Measurements from ENCODE around the gene PEA15.

PEA15 gene

GRCh38 chr1:160206036-160206389 lies 829 bp downstream of the PEA15 start:
- Histone ChIP-seq H3F3A (ENCODE audit: insufficient read depth, low read length) (no peaks in the 10 kb centered on the region), H3K27ac (ENCODE audit: low read depth, low read length, poor library complexity, severe bottlenecking) (peak overlapping the region; percentile 70), H4K20me1 (ENCODE audit: insufficient read depth, low read length) (no peaks in the 10 kb centered on the region), H3K27me3 (ENCODE audit: insufficient read depth, low read length) (no peaks in the 10 kb centered on the region), H3K4me1 (ENCODE audit: insufficient read depth, low read length, severe bottlenecking) (peaks cover 25% of the 10 kb centered on the region), H3K9me2 (ENCODE audit: low read depth, low read length) (no peaks in the 10 kb centered on the region), H3K4me2 (ENCODE audit: low read length) (peak overlapping the region; percentile 81), H3K9me3 (ENCODE audit: low read length) (no peaks in the 10 kb centered on the region), H3K9ac (ENCODE audit: low read length) (peak overlapping the region; percentile 96), H3K36me3 (ENCODE audit: insufficient read depth, low read length) (peaks cover 25% of the 10 kb centered on the region; the same call in 1 of the 2 replicates), H2AFZ (ENCODE audit: low read length) (no peak overlapping the region), H3K4me3 (ENCODE audit: low read depth, low read length, poor library complexity, severe bottlenecking) (peak overlapping the region; percentile 96), H3K79me2 (ENCODE audit: insufficient read depth, low read length) (no peaks in the 10 kb centered on the region)
- TF ChIP-seq, protein P1, sequence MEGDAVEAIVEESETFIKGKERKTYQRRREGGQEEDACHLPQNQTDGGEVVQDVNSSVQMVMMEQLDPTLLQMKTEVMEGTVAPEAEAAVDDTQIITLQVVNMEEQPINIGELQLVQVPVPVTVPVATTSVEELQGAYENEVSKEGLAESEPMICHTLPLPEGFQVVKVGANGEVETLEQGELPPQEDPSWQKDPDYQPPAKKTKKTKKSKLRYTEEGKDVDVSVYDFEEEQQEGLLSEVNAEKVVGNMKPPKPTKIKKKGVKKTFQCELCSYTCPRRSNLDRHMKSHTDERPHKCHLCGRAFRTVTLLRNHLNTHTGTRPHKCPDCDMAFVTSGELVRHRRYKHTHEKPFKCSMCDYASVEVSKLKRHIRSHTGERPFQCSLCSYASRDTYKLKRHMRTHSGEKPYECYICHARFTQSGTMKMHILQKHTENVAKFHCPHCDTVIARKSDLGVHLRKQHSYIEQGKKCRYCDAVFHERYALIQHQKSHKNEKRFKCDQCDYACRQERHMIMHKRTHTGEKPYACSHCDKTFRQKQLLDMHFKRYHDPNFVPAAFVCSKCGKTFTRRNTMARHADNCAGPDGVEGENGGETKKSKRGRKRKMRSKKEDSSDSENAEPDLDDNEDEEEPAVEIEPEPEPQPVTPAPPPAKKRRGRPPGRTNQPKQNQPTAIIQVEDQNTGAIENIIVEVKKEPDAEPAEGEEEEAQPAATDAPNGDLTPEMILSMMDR (IDR thresholded peaks at IDR 0.05; ENCODE audit: low read length): no peak
- no peak for TF ChIP-seq EZH2 (IDR thresholded peaks at IDR 0.05; ENCODE audit: borderline replicate concordance, low read length)

DNA sequence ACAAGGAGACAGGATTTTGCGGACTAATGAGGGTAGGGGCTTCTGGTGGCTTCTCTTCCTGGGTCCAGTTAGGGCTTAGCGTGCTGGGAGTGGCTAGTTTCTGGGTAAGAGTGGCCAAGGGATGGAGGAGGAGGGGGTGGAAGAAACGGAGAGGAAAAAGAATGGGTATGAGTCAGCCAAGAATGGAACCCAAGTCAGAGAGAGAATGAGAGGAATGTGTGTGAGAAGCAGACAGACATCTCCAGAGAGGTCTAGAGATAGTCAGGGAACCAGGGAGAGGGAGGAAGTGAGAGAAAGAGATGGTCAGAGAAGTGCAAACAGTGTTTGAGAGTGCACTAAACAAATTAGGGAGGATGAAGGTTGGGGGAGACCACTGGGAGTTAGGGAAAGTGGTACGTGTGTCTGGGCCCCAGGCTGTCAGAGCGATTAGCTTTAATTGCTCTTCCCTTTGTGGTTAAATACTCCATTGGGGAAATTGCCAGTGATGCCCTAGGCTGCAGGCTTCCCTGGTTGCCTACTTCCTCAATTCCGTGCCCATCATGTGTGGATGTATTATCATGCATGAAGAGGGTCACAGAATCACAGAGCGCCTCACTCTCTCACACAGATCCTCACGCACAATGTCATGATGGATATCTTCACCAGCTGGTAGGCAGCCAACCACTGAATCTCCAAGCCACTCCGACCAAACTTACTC lies 1.4 kb downstream of the PEA15 start:
- H3K27me3 ChIP-seq (ENCODE audit: insufficient read depth, low read length): no peaks in the 10 kb centered on the region
- no peaks in the 10 kb centered on the region for H4K20me1 ChIP-seq (ENCODE audit: insufficient read depth, low read length)
- H3K9me2 ChIP-seq (ENCODE audit: low read depth, low read length): no peaks in the 10 kb centered on the region
- H3K27ac ChIP-seq (ENCODE audit: low read depth, low read length, poor library complexity, severe bottlenecking): peak overlapping the region; percentile 70
- no peak overlapping the region for H2AFZ ChIP-seq (ENCODE audit: low read length)
- peak overlapping the region; percentile 96 for H3K4me3 ChIP-seq (ENCODE audit: low read depth, low read length, poor library complexity, severe bottlenecking)
- peak overlapping the region; percentile 96; the same call in 1 of the 2 replicates for H3K9ac ChIP-seq (ENCODE audit: low read length)
- no peaks in the 10 kb centered on the region for H3F3A ChIP-seq (ENCODE audit: insufficient read depth, low read length)
- no peak for TF ChIP-seq EZH2 (IDR thresholded peaks at IDR 0.05; ENCODE audit: borderline replicate concordance, low read length)
- TF ChIP-seq, protein P1 (IDR thresholded peaks at IDR 0.05; ENCODE audit: low read length): no peak
- no peaks in the 10 kb centered on the region for H3K79me2 ChIP-seq (ENCODE audit: insufficient read depth, low read length)
- no peaks in the 10 kb centered on the region for H3K9me3 ChIP-seq (ENCODE audit: low read length)
- H3K4me1 ChIP-seq (ENCODE audit: insufficient read depth, low read length, severe bottlenecking): peaks cover 25% of the 10 kb centered on the region
- H3K36me3 ChIP-seq (ENCODE audit: insufficient read depth, low read length): peaks cover 30% of the 10 kb centered on the region; the same call in 1 of the 2 replicates
- H3K4me2 ChIP-seq (ENCODE audit: low read length): peak overlapping the region; percentile 81

DNA sequence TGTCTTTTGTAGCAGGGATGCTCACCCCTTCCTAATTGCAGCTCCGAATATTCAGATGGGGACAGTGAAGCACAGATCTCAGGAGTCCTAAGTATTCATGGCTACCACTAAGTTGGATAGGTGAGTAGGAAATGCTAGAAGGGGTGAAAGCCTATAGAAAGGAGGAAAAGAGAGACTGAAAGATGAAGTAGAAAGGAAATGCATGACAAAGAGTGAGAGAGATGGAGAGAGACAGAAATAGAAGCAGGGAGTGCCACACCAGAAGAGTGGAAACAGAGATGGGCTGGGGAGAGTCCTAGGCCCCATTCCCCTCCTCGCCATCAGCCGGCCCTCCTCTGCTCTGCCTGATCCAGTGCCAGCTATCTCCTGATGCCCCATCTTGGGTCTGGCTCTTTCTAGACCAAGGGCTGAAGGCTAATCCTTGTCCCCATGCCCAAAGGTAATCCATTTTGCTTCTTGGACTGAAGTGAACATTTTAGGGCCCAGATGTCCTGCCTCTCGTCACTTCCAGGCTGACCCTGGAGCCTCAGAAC lies 2.0 kb downstream of the PEA15 start:
- peaks cover 25% of the 10 kb centered on the region for H3K4me1 ChIP-seq (ENCODE audit: insufficient read depth, low read length, severe bottlenecking)
- H3K27me3 ChIP-seq (ENCODE audit: insufficient read depth, low read length): no peaks in the 10 kb centered on the region
- no peaks in the 10 kb centered on the region for H3F3A ChIP-seq (ENCODE audit: insufficient read depth, low read length)
- TF ChIP-seq, protein P1 (IDR thresholded peaks at IDR 0.05; ENCODE audit: low read length): no peak
- TF ChIP-seq EZH2 (IDR thresholded peaks at IDR 0.05; ENCODE audit: borderline replicate concordance, low read length): no peak
- no peak overlapping the region for H3K4me3 ChIP-seq (ENCODE audit: low read depth, low read length, poor library complexity, severe bottlenecking)
- H3K36me3 ChIP-seq (ENCODE audit: insufficient read depth, low read length): peaks cover 36% of the 10 kb centered on the region; the same call in 1 of the 2 replicates
- H3K9me2 ChIP-seq (ENCODE audit: low read depth, low read length): no peaks in the 10 kb centered on the region
- H2AFZ ChIP-seq (ENCODE audit: low read length): no peak overlapping the region
- H3K9ac ChIP-seq (ENCODE audit: low read length): no peak overlapping the region; the same call in 1 of the 2 replicates
- H4K20me1 ChIP-seq (ENCODE audit: insufficient read depth, low read length): no peaks in the 10 kb centered on the region
- no peaks in the 10 kb centered on the region for H3K79me2 ChIP-seq (ENCODE audit: insufficient read depth, low read length)
- H3K9me3 ChIP-seq (ENCODE audit: low read length): no peaks in the 10 kb centered on the region
- H3K4me2 ChIP-seq (ENCODE audit: low read length): peak overlapping the region; percentile 81; the same call in 1 of the 2 replicates
- peak overlapping the region; percentile 70 for H3K27ac ChIP-seq (ENCODE audit: low read depth, low read length, poor library complexity, severe bottlenecking)

Measured in OCI-LY1 (cell line).